Activated T-cell treated with anti-CD3 and anti-CD28 coated beads, Interleukin-2, amount 50 U/mL, for 24 hours (primary cell): ENCODE data around the gene NCKAP1.
"Not testable (repeated sequence)": the region's sequence is repeated elsewhere in the genome, so short reads cannot be mapped to it uniquely, and the experiment has no call there.

ENCODE experiments used
- DNase-seq: peaks from one replicate; pipeline ENCODE4 v3.0.0-alpha.2; 2020
- H3K27ac Mint-ChIP-seq: 2 replicates; pipeline ENCODE4 v1.8.0; 2020; ENCODE audit warnings: mild to moderate bottlenecking, mixed read lengths
- H3K27me3 Mint-ChIP-seq: 2 replicates; pipeline ENCODE4 v1.8.0; 2020; ENCODE audit warnings: mixed read lengths
- H3K36me3 Mint-ChIP-seq: 2 replicates; pipeline ENCODE4 v1.8.0; 2020; ENCODE audit warnings: low read depth, mixed read lengths
- H3K4me1 Mint-ChIP-seq: 2 replicates; pipeline ENCODE4 v1.8.0; 2020; ENCODE audit warnings: low read depth, mixed read lengths
- H3K4me3 Mint-ChIP-seq: 2 replicates; pipeline ENCODE4 v1.8.0; 2020; ENCODE audit warnings: mild to moderate bottlenecking, moderate library complexity, mixed read lengths
- H3K9me3 Mint-ChIP-seq: 2 replicates; pipeline ENCODE4 v1.8.0; 2020; ENCODE audit warnings: mixed read lengths

Gene NCKAP1

DNA sequence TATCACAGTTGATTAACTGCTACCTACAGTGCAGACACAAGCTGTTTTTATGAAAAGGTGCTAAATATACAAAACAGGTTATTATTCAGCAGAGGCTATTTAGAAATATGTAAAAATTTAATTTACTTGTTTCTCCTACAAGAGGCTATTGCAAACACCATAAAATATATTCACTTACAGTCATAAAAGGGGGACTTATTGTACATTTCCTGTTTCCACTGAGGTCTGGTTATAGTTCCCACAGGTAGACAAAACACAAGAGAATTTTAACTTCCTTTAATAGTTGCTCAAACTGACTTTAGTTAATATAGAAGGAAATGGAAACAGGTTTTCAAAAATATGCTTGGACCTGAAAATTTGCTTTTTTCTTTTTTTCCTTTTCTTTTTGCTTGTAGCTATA, 131.8 kb downstream of the NCKAP1 start:
- Mint-ChIP-seq H3K27me3 (no peaks in the 10 kb centered on the region), H3K36me3 (no peaks in the 10 kb centered on the region), H3K4me3 (no peak overlapping the region), H3K4me1 (no peaks in the 10 kb centered on the region), H3K27ac (no peak overlapping the region), H3K9me3 (no peaks in the 10 kb centered on the region)
- no peak for DNase-seq

DNA sequence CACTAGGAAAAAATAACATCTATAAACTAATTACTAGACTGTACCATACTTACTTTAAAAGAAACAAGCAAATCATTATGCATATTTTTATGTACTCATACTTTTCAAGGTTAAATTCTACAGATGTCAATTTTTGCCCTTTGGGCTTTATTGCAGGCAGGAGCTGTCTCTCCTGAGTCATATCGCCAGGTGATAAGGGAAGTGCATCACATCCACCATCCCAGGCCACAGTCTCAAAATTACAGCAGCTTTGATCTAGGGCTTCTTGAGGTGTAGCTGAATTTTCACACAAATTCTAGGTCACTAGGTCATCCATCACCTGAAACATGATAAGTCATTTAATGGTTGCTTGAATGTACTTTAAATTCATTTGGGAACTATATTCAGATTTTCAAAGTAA, 133.4 kb downstream of the NCKAP1 start:
- Mint-ChIP-seq H3K27ac (no peak overlapping the region), H3K9me3 (no peaks in the 10 kb centered on the region), H3K4me1 (no peaks in the 10 kb centered on the region), H3K4me3 (no peak overlapping the region), H3K27me3 (peaks cover 2% of the 10 kb centered on the region), H3K36me3 (no peaks in the 10 kb centered on the region)
- DNase-seq = no peak

- no peaks in the 10 kb centered on the region for H3K4me1 Mint-ChIP-seq
- H3K27ac Mint-ChIP-seq = no peak overlapping the region
- DNase-seq = no peak
- H3K27me3 Mint-ChIP-seq = peaks cover 2% of the 10 kb centered on the region
- H3K9me3 Mint-ChIP-seq = no peaks in the 10 kb centered on the region
- no peak overlapping the region for H3K4me3 Mint-ChIP-seq
- H3K36me3 Mint-ChIP-seq = no peaks in the 10 kb centered on the region
Observed at GRCh38 chr2:182903566-182903965, 134.7 kb downstream of the NCKAP1 start.

DNA sequence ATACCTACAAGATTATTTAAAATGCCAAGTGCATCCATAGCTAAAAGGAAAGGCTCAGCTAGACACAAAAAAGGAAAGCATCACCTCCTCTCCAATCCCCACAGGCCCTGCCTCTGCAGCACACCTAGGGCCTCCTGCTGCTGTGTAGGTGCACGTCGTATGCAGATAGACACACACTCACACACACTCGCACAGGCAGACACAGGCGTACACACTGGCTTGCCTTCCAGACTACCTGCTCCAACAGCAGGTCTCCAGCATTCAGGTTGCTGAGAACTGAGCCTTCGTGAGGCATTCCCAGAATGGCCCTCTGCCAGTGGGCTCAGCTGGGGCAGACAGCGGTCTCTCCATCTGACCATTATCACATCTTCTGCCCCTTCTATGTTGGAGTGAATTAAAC, 136.5 kb downstream of the NCKAP1 start:
- Mint-ChIP-seq H3K4me1 (no peaks in the 10 kb centered on the region), H3K9me3 (no peaks in the 10 kb centered on the region), H3K27ac (no peak overlapping the region), H3K27me3 (peaks cover 2% of the 10 kb centered on the region), H3K4me3 (no peak overlapping the region), H3K36me3 (no peaks in the 10 kb centered on the region)
- no peak for DNase-seq

- peaks cover 8% of the 10 kb centered on the region for H3K27me3 Mint-ChIP-seq
- H3K36me3 Mint-ChIP-seq = no peaks in the 10 kb centered on the region
- no peak overlapping the region for H3K4me3 Mint-ChIP-seq
- H3K4me1 Mint-ChIP-seq = no peaks in the 10 kb centered on the region
- no peak overlapping the region for H3K27ac Mint-ChIP-seq
- no peaks in the 10 kb centered on the region for H3K9me3 Mint-ChIP-seq
- DNase-seq = no peak
Observed at GRCh38 chr2:182898718-182899117, 139.5 kb downstream of the NCKAP1 start.

- no peak overlapping the region for H3K27ac Mint-ChIP-seq
- peaks cover 8% of the 10 kb centered on the region for H3K27me3 Mint-ChIP-seq
- no peaks in the 10 kb centered on the region for H3K36me3 Mint-ChIP-seq
- no peak overlapping the region for H3K4me3 Mint-ChIP-seq
- H3K4me1 Mint-ChIP-seq = no peaks in the 10 kb centered on the region
- no peaks in the 10 kb centered on the region for H3K9me3 Mint-ChIP-seq
- no peak for DNase-seq
Observed at GRCh38 chr2:182897137-182897536, 141.1 kb downstream of the NCKAP1 start.

DNA sequence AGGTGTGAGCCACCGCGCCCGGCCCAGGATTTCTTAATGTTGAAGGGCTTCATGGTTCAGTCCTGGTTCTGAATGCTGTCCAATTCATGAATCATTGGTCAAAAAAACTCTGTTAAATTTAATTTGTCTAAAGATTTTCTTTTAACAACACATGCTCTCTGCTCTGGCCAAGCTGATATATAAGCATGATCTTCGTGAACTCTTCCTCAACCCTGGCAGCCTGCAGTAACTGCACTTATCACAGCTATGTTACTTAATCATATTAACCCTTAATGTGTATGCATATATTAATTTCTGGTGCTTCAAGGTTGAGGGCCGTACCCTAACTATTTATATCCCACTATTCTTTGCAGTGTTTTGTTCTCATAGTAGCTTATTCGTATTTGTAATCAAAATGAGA, 142.5 kb downstream of the NCKAP1 start:
- Mint-ChIP-seq H3K27ac (no peak overlapping the region), H3K36me3 (no peaks in the 10 kb centered on the region), H3K4me1 (peaks cover under 1% of the 10 kb centered on the region), H3K4me3 (no peak overlapping the region), H3K27me3 (peaks cover 8% of the 10 kb centered on the region), H3K9me3 (no peaks in the 10 kb centered on the region)
- DNase-seq = no peak

- H3K9me3 Mint-ChIP-seq = no peaks in the 10 kb centered on the region
- H3K4me1 Mint-ChIP-seq = peaks cover 1% of the 10 kb centered on the region
- no peak overlapping the region for H3K4me3 Mint-ChIP-seq
- peaks cover 8% of the 10 kb centered on the region for H3K27me3 Mint-ChIP-seq
- no peak for DNase-seq
- no peaks in the 10 kb centered on the region for H3K36me3 Mint-ChIP-seq
- H3K27ac Mint-ChIP-seq = no peak overlapping the region
Observed at GRCh38 chr2:182895169-182895568, 143.1 kb downstream of the NCKAP1 start.

DNA sequence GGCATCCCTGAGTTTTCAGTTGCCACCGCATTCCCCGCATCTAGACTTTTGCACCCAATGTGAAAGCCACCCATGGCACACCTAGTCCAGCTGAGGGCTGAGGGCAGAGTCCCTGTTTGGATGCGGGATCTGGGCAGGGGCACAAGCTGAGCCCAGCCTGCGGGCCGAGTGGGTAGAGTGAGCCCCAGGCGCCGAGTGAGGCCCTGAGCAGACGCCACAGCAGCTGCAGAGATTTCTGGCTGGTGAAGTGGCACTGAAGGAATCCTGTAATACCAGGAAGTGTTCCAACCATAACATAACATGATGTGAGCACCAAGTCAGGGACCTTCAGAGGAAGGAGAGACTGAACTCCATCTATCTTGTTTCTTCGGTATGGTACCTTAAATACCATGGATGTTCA, 144.1 kb downstream of the NCKAP1 start:
- DNase-seq = no peak
- Mint-ChIP-seq H3K4me1 (peaks cover 1% of the 10 kb centered on the region), H3K27ac (no peak overlapping the region), H3K9me3 (no peaks in the 10 kb centered on the region), H3K4me3 (no peak overlapping the region), H3K27me3 (peaks cover 5% of the 10 kb centered on the region), H3K36me3 (no peaks in the 10 kb centered on the region)

GRCh38 chr2:182893666-182894065, 144.6 kb downstream of the NCKAP1 start:
- H3K9me3 Mint-ChIP-seq = no peaks in the 10 kb centered on the region
- no peak overlapping the region for H3K4me3 Mint-ChIP-seq
- peaks cover 5% of the 10 kb centered on the region for H3K27me3 Mint-ChIP-seq
- H3K4me1 Mint-ChIP-seq = peaks cover 1% of the 10 kb centered on the region
- no peak overlapping the region for H3K27ac Mint-ChIP-seq
- no peaks in the 10 kb centered on the region for H3K36me3 Mint-ChIP-seq
- no peak for DNase-seq

- H3K4me3 Mint-ChIP-seq, DNase-seq, H3K9me3 Mint-ChIP-seq, H3K27me3 Mint-ChIP-seq, H3K27ac Mint-ChIP-seq, H3K4me1 Mint-ChIP-seq, H3K36me3 Mint-ChIP-seq: not testable (repeated sequence)
Observed at GRCh38 chr2:182893035-182893434, 145.2 kb downstream of the NCKAP1 start.

- Mint-ChIP-seq H3K9me3 (no peaks in the 10 kb centered on the region), H3K36me3 (no peaks in the 10 kb centered on the region), H3K4me3 (no peak overlapping the region), H3K27ac (no peak overlapping the region), H3K27me3 (peaks cover 5% of the 10 kb centered on the region), H3K4me1 (peaks cover 1% of the 10 kb centered on the region)
- DNase-seq = no peak
Observed at GRCh38 chr2:182891611-182892010, 146.6 kb downstream of the NCKAP1 start.

- Mint-ChIP-seq H3K27me3 (peaks cover 6% of the 10 kb centered on the region), H3K36me3 (no peaks in the 10 kb centered on the region), H3K4me1 (peaks cover 1% of the 10 kb centered on the region), H3K9me3 (no peaks in the 10 kb centered on the region), H3K4me3 (no peak overlapping the region), H3K27ac (no peak overlapping the region)
- DNase-seq = no peak
Observed at GRCh38 chr2:182890773-182891378, 147.4 kb downstream of the NCKAP1 start.

- H3K27me3 Mint-ChIP-seq = peaks cover 8% of the 10 kb centered on the region
- H3K9me3 Mint-ChIP-seq = no peaks in the 10 kb centered on the region
- H3K4me1 Mint-ChIP-seq = peaks cover 1% of the 10 kb centered on the region
- DNase-seq = no peak
- H3K36me3 Mint-ChIP-seq = no peaks in the 10 kb centered on the region
- no peak overlapping the region for H3K4me3 Mint-ChIP-seq
- H3K27ac Mint-ChIP-seq = no peak overlapping the region
Observed at GRCh38 chr2:182890305-182890704, 148.0 kb downstream of the NCKAP1 start.

DNA sequence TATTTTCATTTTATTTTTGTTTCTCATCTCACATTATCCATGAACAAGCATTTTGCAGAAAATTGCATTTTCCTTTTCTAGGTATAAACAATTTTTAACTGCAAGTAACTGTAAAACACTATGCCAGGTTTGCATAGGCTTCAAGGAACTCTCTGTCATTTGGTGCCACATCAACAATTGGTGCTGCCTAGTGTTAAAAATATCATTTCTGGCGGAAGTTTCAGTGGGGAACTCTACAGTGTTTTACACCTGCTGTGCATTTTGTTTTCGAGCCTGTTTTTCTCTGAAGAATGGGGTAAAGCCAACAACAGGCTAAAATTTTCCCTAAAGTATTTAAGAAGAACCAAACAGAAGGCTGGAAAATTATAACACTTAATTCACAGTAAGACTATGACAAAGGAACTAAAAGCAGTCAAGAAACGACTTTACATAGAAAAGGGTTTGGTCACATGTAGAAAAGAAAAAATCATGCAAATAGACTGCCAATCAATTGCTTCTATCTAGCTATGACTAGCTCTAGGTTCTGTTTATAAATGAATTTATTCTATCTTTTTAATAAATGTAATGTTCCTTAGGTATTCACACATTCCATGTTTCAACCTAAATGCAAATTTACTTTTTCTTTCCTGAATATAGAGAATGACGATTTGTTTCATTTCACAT, 150.4 kb downstream of the NCKAP1 start:
- Mint-ChIP-seq H3K9me3 (no peaks in the 10 kb centered on the region), H3K36me3 (no peaks in the 10 kb centered on the region), H3K4me3 (no peak overlapping the region), H3K27me3 (peaks cover 3% of the 10 kb centered on the region), H3K4me1 (peaks cover 1% of the 10 kb centered on the region), H3K27ac (no peak overlapping the region)
- DNase-seq = no peak

DNA sequence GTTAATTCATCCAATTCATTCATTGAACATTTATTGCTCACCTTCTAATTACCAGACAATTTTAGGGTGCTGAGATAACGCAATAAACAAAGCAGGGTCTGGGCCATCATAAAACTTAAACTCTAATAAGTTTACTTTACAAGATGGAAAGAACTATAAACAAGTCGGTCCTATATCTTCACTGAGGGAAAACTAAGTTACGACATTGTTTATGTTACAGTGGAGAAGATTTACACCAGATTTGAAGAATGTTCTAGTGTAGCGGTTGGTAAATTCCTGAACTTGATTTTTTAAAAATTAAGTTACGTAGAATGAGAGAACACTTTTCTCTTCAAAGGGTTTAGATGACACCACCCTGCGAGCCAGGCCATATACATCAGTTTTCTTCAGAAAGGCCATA, 151.2 kb downstream of the NCKAP1 start:
- no peak for DNase-seq
- no peak overlapping the region for H3K27ac Mint-ChIP-seq
- H3K4me3 Mint-ChIP-seq = no peak overlapping the region
- no peaks in the 10 kb centered on the region for H3K36me3 Mint-ChIP-seq
- H3K27me3 Mint-ChIP-seq = peaks cover 3% of the 10 kb centered on the region
- peaks cover 1% of the 10 kb centered on the region for H3K4me1 Mint-ChIP-seq
- H3K9me3 Mint-ChIP-seq = no peaks in the 10 kb centered on the region
